Fibroblast of skin of left quadriceps (primary cell): ENCODE results near the gene PAGR1.
"Not testable (repeated sequence)": the region's sequence is repeated elsewhere in the genome, so short reads cannot be mapped to it uniquely, and the experiment has no call there.

Experiments
- DNase-seq, 2 experiments: peaks; one replicate each; pipeline ENCODE4 v3.0.0-alpha.2; 2013; ENCODE audit warnings: low read depth in 2 of 2

PAGR1 gene

GRCh38 chr16:29812754-29813643, 3.0 kb upstream of the PAGR1 start:
- DNase-seq = no peak

- no peak for DNase-seq
Observed at GRCh38 chr16:29813644-29814562, 2.0 kb upstream of the PAGR1 start.

- DNase-seq = no peak
Observed at GRCh38 chr16:29814592-29814991, 1.4 kb upstream of the PAGR1 start.

GRCh38 chr16:29815032-29815721, 775 bp upstream of the PAGR1 start:
- DNase-seq = no peak

GRCh38 chr16:29816694-29817441, 916 bp downstream of the PAGR1 start:
- DNase-seq = no peak

- no peak for DNase-seq
Observed at GRCh38 chr16:29818082-29818481, 2.1 kb downstream of the PAGR1 start.

DNA sequence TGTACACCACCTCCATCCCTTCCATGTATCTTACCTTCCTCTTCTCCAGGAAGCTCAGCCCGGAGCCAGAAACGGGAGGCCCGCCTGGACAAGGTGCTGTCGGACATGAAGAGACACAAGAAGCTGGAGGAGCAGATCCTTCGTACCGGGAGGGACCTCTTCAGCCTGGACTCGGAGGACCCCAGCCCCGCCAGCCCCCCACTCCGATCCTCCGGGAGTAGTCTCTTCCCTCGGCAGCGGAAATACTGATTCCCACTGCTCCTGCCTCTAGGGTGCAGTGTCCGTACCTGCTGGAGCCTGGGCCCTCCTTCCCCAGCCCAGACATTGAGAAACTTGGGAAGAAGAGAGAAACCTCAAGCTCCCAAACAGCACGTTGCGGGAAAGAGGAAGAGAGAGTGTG, 3.6 kb downstream of the PAGR1 start:
- DNase-seq = no peak

DNA sequence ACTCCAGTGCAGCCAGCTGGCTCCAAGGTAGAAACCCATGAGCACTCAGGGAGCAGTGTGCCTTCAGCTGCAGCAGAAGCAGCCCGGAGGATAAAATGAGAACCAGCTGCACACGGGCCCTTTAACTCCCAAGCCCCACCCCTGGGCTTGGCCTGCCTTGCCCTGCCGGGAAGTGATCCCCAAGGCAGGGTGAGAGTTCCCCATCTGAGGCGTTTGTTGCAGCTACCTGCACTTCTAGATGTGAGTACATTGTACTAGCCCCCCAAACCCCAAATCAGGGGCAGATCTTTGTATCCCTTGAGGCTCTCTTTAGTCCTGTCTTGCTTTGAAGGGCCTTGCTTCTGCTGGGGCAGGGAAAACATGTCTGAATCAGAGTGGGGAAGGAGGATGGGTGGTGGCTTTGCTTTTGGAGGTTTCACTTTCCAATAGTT, 4.3 kb downstream of the PAGR1 start, which contains the start of gene MVP:
TSS of gene MVP (plus strand) at position 192 of the 431 bp plus-strand sequence. CDS start 10,088 bp downstream, outside the sequence.
- DNase-seq = peak in 1 of 2 experiments; percentile 46

- DNase-seq = no peak
Observed at GRCh38 chr16:29820730-29821642, 5.0 kb downstream of the PAGR1 start.

DNA sequence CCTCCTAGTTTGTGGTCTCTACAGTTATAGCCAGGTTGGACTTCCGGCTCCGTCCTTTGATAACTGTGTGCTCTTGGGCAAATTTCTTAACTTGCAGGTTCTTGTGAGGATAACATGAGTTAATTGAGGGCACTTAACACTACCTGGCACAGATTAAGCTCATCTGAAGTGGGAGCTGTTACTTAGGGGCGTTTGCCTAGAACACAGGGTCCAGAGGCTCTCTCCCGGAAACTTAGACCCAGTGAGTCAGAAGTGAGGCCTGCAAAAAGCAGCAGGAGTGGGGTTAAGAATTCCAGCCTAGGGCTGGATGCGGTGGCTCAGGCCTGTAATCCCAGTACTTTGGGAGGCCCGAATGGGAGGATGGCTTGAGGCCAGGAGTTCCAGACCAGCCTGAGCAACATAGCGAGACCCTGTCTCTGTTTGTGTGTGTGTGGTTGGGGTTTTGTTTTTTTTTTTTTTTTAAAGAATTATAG, 5.7 kb downstream of the PAGR1 start:
- DNase-seq = peak in 1 of 2 experiments; percentile 52

GRCh38 chr16:29824589-29825144, 8.7 kb downstream of the PAGR1 start:
- DNase-seq = peak in 1 of 2 experiments; percentile 47

DNA sequence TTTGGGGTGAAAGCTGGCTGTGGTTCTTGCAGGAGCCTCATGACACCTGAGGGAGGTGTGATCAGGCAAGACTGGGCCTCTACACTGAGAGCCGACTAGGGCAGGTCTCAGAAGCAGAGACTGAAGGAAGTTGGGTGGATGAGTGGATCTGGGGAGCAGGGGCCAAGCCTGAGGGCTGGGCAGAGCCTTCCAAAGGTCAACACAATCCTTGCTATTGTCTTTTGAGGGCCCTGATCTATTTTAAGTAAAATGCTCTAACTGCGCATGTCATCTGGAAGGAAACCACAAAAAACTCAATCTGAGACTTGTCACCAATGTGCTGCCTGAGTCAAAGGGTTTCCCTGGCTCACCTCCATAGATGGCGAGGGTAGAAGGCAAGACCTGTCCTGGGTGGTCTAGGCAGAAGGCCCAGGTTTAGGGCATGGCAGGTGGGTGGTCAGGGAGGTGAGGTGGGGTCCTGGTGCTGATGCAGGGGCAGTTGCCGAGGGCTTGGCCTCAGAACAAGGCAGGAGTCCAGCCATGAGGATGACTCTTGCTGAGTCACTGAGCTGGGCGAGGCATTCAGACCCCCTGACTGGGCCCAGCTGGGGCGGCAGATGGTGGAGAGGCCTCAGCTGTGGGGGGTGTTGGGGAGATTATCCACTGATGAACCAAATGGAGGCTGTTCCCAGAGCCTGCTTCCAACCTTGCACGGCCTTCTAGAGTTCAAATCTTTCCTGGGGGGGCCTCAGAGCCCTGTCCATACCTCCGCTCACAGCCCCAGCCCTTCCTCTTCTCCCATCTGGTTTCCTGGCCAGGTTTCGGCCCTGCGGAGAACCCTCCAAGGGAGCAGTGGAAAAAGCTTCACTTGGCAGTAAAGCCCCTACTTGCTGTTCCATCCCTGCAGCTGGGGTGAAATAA, 9.4 kb downstream of the PAGR1 start:
- peak in 1 of 2 experiments; percentile 45 for DNase-seq

DNA sequence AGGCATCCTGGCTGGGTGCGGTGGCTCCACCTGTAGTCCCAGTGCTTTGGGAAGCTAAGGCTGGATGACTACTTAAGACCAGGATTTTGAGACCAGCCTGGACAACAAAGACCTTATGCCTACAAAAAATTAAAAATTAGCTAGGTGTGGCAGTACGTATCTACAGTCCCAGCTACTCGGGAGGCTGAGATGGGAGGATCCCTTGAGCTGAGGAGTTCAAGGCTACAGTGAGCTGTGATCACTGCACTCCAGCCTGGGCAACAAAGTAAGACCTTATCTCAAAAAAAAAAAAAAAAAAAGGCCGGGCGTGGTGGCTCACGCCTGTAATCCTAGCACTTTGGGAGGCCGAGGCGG, 10.4 kb downstream of the PAGR1 start:
- no peak for DNase-seq

DNA sequence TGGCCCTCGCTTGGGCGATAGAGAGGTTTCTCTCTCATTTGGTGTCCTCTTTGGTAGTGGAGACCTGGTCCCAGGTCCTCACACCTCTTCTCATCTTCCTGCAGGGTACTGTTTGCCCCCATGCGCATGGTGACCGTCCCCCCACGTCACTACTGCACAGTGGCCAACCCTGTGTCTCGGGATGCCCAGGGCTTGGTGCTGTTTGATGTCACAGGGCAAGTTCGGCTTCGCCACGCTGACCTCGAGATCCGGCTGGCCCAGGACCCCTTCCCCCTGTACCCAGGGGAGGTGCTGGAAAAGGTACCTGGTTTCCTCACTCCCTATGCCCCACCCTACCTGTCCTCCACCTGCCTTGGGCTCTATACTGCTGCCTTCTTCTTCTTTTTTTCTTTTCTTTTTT, 14.8 kb downstream of the PAGR1 start:
- no peak for DNase-seq

DNA sequence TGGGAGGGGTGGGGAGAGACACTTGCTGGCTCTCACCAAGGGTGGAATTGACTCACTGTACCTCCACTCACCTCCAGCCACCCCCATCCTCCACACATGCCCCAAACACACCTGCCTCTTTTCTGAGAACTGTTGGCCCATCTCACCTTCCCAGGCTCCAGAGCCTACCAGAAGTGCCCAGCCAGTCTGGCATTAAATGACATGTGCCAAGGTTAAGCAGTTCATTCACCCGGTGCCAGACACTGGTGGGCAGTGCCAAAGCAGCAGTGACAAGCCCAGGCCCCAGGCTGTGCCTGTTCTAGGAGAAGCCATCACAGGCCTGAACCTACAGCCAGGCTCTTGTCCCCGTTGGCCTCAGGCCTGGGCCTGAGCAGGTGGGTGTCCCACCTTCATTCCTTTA, 15.5 kb downstream of the PAGR1 start:
- DNase-seq = no peak

- DNase-seq = not testable (repeated sequence)
Observed at GRCh38 chr16:29833219-29833618, 17.3 kb downstream of the PAGR1 start.

DNA sequence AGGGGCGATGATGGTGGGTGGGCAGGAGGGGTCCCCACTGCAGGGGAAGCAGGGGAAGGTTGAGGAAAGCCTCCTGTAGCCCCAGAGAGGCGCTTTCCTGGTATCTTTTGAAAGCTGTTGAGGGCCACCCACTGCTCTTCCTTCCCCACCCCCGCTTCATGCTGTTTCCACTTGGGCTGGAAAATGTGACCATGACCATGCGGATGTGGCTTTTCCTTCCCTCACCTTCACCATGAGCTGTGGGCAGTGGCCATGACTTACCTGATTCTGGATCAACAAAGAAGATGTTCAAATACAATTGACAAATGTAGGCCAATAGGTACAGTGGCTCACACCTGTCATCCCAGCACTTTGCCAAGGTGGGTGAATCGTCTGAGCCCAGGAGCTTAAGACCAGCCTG, 18.1 kb downstream of the PAGR1 start:
- DNase-seq = no peak

DNA sequence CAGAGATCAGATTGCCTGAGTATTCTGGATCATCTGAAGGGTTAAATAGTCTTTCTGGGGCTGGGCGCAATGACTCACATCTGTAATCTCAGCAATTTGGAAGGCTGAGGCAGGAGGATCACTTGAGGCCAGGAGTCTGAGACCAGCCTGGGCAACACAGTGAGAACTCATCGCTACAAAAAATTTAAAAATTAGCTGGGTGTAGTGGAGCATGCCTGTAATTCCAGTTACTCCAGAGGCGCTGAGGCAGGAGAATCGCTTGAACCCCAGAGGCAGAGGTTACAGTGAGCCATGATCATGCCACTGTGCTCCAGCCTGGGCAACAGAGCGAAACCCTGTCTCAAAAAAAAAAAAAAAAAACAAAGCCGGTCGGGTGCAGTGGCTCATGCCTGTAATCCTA, 20.0 kb downstream of the PAGR1 start:
- no peak for DNase-seq

DNA sequence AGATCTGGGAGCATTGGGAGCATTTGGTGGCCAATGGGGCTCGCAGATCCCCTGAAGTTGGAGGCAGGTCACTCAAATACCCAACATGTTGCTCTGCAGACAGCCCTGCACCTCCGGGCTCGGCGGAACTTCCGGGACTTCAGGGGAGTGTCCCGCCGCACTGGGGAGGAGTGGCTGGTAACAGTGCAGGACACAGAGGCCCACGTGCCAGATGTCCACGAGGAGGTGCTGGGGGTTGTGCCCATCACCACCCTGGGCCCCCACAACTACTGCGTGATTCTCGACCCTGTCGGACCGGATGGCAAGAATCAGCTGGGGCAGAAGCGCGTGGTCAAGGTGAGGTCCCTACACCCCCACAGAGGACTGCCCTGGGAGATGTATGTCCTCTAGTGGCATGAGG, 20.7 kb downstream of the PAGR1 start:
- DNase-seq = no peak
